ENCODE results near the gene FYB1. TPM values are rescaled to one million over a fixed set of nuclear protein-coding genes. Genes with fewer than 3 reads are reported as not detected.

Gene FYB1
- total RNA-seq, 1 experiment from 2014 or later = 1.3 TPM

DNA sequence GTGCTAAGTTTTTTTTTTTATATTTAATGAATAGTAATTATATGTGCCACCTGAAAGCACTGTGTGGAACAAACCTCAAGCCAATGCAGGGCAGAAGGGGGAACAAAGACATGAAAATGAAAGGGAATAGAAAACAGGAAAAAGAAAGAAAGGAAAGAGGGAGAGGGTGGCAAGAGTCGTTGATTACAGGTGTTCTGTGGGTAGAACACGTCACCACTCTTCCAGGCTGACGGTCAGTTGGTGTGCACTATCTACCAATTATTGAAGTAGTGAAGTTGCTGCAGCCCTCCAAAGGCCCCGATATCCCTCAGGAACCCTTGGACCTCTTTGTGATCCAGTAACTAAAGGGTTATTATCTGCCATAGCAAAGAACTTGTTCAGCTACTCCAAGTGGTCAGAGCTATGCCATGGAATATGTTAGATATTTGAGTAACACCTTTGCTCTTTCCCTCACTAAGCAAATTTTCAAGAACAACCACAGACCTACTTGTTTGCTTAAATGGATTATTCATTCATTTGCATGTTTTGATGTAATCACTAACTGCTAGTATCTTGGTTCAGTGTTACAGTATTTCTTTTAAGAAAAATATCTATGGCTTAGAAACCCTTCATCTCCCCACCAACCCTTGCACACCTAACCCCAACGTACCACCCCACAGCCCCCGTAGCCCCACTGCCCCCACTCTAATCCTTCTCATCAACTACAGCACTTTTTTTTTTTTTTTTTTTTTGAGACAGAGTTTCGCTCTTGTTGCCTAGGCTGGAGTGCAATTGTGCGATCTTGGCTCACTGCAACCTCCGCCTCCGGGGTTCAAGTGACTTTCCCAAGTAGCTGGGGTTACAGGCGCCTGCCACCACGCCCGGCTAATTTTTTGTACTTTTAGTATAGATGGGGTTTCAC, 31.3 kb downstream of the FYB1 start:
- DNase-seq = no peak
- POLR2A ChIA-PET = no interaction called here
- Histone ChIP-seq H3K4me1 (peaks cover 54% of the 10 kb centered on the region), H3K4me3 (ENCODE audit: low read depth, low read length) (no peak overlapping the region), H3K27me3 (replicated peaks; ENCODE audit: control insufficient read depth, insufficient read depth, low read length) (no peaks in the 10 kb centered on the region), H3K36me3 (ENCODE audit: control insufficient read depth, insufficient read depth, low read length) (no peaks in the 10 kb centered on the region), H3K9me3 (no peaks in the 10 kb centered on the region; the same call in 1 of the 2 replicates)
- BruUV-seq (replicated peaks) = no TSS peak
- peaks cover 5% of the 10 kb centered on the region for H3K36me3 Mint-ChIP-seq (ENCODE audit: insufficient read depth, unreplicated experiment)
- no peaks in the 10 kb centered on the region for H3K27me3 Mint-ChIP-seq (ENCODE audit: insufficient read depth, unreplicated experiment)
- H3K4me3 Mint-ChIP-seq (ENCODE audit: unreplicated experiment) = no peak overlapping the region
- intact Hi-C loops (cut with micrococcal nuclease; ENCODE audit: unreplicated experiment) = no loop called here
- CTCF ChIA-PET = interaction anchor here (0.7 kb wide), 2 partner anchors 36 to 92 kb away, joined by 3 to 4 read pairs; no protein-coding TSS in a partner anchor
- TF ChIP-seq, protein P1, sequence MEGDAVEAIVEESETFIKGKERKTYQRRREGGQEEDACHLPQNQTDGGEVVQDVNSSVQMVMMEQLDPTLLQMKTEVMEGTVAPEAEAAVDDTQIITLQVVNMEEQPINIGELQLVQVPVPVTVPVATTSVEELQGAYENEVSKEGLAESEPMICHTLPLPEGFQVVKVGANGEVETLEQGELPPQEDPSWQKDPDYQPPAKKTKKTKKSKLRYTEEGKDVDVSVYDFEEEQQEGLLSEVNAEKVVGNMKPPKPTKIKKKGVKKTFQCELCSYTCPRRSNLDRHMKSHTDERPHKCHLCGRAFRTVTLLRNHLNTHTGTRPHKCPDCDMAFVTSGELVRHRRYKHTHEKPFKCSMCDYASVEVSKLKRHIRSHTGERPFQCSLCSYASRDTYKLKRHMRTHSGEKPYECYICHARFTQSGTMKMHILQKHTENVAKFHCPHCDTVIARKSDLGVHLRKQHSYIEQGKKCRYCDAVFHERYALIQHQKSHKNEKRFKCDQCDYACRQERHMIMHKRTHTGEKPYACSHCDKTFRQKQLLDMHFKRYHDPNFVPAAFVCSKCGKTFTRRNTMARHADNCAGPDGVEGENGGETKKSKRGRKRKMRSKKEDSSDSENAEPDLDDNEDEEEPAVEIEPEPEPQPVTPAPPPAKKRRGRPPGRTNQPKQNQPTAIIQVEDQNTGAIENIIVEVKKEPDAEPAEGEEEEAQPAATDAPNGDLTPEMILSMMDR (IDR thresholded peaks at IDR 0.05; ENCODE audit: insufficient read depth in 1 of 2, low read depth in 1 of 2, low read length in 1 of 2, severe bottlenecking in 1 of 2, unreplicated experiment in 1 of 2) = no peak
- H3K4me1 Mint-ChIP-seq (ENCODE audit: low read depth, unreplicated experiment) = peaks cover 37% of the 10 kb centered on the region
- peaks cover 10% of the 10 kb centered on the region for H3K9me3 Mint-ChIP-seq (ENCODE audit: unreplicated experiment)
- H3K27ac Mint-ChIP-seq (ENCODE audit: unreplicated experiment) = peak overlapping the region; percentile 78

DNA sequence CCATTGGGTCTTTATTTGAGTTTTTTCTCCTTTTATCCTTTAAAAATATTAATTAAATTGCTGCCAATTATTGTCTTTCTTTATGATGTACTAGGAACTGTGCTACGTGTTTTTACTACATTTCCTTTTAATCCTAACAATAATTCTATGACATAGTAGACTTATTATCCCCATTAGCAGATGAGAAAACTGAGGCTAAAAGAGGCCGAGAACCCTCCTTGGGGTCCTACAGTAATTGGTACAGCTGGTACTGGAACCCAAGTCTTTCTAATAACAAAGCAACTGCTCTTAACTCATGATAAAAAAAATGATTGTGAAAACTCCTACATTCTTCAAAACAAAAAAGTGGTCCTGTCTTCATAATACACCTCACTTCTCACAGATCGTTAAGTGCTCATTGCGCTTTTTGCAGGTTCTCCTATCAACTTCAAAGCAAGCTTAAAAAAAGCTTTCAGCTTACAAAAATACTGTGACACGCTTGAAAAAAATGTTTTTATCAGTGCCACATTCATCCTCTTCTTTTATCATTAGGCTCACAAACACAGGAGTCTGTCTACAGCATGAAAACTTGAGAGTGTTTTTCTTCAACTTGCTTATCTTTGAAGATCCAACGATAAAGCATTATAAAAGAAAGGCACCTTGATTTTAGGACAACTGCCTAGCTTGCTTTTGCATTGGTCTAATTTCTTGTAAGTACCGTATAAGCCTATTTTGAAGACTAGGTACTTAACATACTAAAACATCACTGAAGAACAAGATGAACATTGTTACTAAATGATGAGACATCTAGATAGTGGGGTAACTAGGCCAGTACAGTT, 32.4 kb downstream of the FYB1 start:
- ChIA-PET POLR2A (no interaction called here), CTCF (no interaction called here)

DNA sequence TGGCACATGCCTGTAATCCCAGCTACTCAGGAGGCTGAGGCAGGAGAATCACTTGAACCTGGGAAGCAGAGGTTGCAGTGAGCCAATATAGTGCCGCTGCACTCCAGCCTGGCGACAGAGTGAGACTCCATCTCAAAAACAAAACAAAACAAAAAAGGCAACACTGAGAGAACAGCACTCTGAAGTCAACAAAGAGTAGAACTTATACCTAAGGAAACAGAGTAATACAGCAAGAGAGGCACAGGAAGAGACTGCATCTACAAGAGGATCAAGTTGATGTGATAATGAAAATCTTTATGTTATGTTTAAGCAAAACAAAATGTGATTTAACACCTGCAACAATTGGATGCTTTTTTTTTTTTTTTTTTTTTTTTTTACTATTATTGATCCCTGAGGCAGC, 33.1 kb downstream of the FYB1 start:
- Histone ChIP-seq H3K36me3 (ENCODE audit: control insufficient read depth, insufficient read depth, low read length) (no peaks in the 10 kb centered on the region), H3K4me1 (peaks cover 38% of the 10 kb centered on the region), H3K9me3 (no peaks in the 10 kb centered on the region; the same call in 1 of the 2 replicates), H3K27me3 (replicated peaks; ENCODE audit: control insufficient read depth, insufficient read depth, low read length) (no peaks in the 10 kb centered on the region), H3K4me3 (ENCODE audit: low read depth, low read length) (no peak overlapping the region)
- TF ChIP-seq, protein P1 (IDR thresholded peaks at IDR 0.05; ENCODE audit: insufficient read depth in 1 of 2, low read depth in 1 of 2, low read length in 1 of 2, severe bottlenecking in 1 of 2, unreplicated experiment in 1 of 2) = no peak
- Mint-ChIP-seq H3K36me3 (ENCODE audit: insufficient read depth, unreplicated experiment) (peaks cover 5% of the 10 kb centered on the region), H3K27ac (ENCODE audit: unreplicated experiment) (peak overlapping the region; percentile 20), H3K9me3 (ENCODE audit: unreplicated experiment) (peaks cover 10% of the 10 kb centered on the region), H3K4me3 (ENCODE audit: unreplicated experiment) (no peak overlapping the region), H3K4me1 (ENCODE audit: low read depth, unreplicated experiment) (peaks cover 37% of the 10 kb centered on the region), H3K27me3 (ENCODE audit: insufficient read depth, unreplicated experiment) (no peaks in the 10 kb centered on the region)
- CTCF ChIA-PET = no interaction called here
- intact Hi-C loops (cut with micrococcal nuclease; ENCODE audit: unreplicated experiment) = no loop called here
- no TSS peak for BruUV-seq (replicated peaks)
- no peak for DNase-seq
- POLR2A ChIA-PET = no interaction called here

More for the DNA sequence above, 32.4 kb downstream of the FYB1 start:
- peak in 1 of 2 experiments; percentile 15 for DNase-seq
- Histone ChIP-seq H3K4me1 (peaks cover 44% of the 10 kb centered on the region), H3K36me3 (ENCODE audit: control insufficient read depth, insufficient read depth, low read length) (no peaks in the 10 kb centered on the region), H3K4me3 (ENCODE audit: low read depth, low read length) (no peak overlapping the region), H3K9me3 (no peaks in the 10 kb centered on the region; the same call in 1 of the 2 replicates), H3K27me3 (replicated peaks; ENCODE audit: control insufficient read depth, insufficient read depth, low read length) (no peaks in the 10 kb centered on the region)
- TF ChIP-seq, protein P1 (IDR thresholded peaks at IDR 0.05; ENCODE audit: insufficient read depth in 1 of 2, low read depth in 1 of 2, low read length in 1 of 2, severe bottlenecking in 1 of 2, unreplicated experiment in 1 of 2) = no peak
- BruUV-seq (replicated peaks) = no TSS peak
- Mint-ChIP-seq H3K27me3 (ENCODE audit: insufficient read depth, unreplicated experiment) (no peaks in the 10 kb centered on the region), H3K4me1 (ENCODE audit: low read depth, unreplicated experiment) (peaks cover 37% of the 10 kb centered on the region), H3K27ac (ENCODE audit: unreplicated experiment) (peak overlapping the region; percentile 78), H3K9me3 (ENCODE audit: unreplicated experiment) (peaks cover 10% of the 10 kb centered on the region), H3K4me3 (ENCODE audit: unreplicated experiment) (no peak overlapping the region), H3K36me3 (ENCODE audit: insufficient read depth, unreplicated experiment) (peaks cover 5% of the 10 kb centered on the region)
- intact Hi-C loops (cut with micrococcal nuclease; ENCODE audit: unreplicated experiment) = no loop called here

Measured in Caco-2 (cell line).